ENCODE measurements around the gene LCMT1.

LCMT1 gene

DNA sequence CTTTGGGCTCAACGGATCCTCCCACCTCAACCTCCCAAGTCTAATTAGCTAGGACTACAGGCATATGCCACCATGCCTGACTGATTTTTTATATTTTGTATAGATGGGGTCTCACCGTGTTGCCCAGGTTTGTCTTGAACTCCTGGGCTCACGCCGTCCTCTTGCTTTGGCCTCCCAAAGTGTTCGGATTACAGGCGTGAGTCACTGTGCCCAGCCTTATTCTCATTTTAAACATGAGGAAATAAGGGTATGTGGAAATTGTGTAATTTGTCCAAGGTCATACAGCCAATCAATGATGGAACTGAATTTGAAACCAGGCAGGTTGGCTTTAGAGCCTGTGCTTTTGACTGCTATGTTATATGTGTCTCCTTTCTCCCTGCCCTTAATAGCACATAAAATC is 77.8 kb downstream of the LCMT1 start:
- no peak overlapping the region for H3K4me3 ChIP-seq (ENCODE audit: low read depth, low read length)
- DNase-seq (ENCODE audit: low read depth, low spot score) = no peak
- ChIA-PET POLR2A (no interaction called here), CTCF (interaction anchor here (1.0 kb wide), 1 partner anchor 36 kb away, joined by 4 read pairs; no protein-coding TSS in a partner anchor)
- TF ChIP-seq CTCF (IDR thresholded peaks at IDR 0.05; ENCODE audit: insufficient read depth, low read length, missing control alignments) = no peak

- CTCF ChIA-PET = no interaction called here
- DNase-seq (ENCODE audit: low read depth, low spot score) = peak; percentile 10
- TF ChIP-seq CTCF (IDR thresholded peaks at IDR 0.05; ENCODE audit: insufficient read depth, low read length, missing control alignments) = no peak
- POLR2A ChIA-PET = no interaction called here
- no peak overlapping the region for H3K4me3 ChIP-seq (ENCODE audit: low read depth, low read length)
Observed at GRCh38 chr16:25192096-25192495, 80.6 kb downstream of the LCMT1 start.

- POLR2A ChIA-PET = no interaction called here
- H3K4me3 ChIP-seq (ENCODE audit: low read depth, low read length) = no peak overlapping the region
- CTCF ChIA-PET = interaction anchor here (1.1 to 2.9 kb wide), 2 partner anchors 24 to 31 kb away, joined by 3 to 18 read pairs; no protein-coding TSS in a partner anchor
- no peak for TF ChIP-seq CTCF (IDR thresholded peaks at IDR 0.05; ENCODE audit: insufficient read depth, low read length, missing control alignments)
- no peak for DNase-seq (ENCODE audit: low read depth, low spot score)
Observed at GRCh38 chr16:25194273-25194878, 82.8 kb downstream of the LCMT1 start.

DNA sequence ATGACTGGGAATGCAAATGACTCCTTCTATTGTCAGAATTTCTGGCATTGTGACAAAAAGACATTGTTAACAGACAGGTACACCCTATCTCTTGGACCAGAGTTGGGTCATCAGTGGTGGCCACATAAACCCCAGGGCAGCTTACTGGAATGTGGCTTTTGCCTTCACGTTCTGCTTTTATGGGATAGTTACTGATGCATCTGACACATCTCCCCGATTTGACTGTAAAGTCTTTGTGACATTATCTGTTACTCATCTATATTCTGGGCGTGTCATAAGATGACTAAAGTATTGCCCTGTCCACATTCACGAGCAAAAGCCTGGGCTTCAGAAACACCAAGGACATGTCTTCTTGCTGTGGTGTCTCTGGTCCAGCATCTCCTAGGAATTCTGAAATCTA is 86.5 kb downstream of the LCMT1 start:
- no peak for TF ChIP-seq CTCF (IDR thresholded peaks at IDR 0.05; ENCODE audit: insufficient read depth, low read length, missing control alignments)
- POLR2A ChIA-PET = no interaction called here
- no peak overlapping the region for H3K4me3 ChIP-seq (ENCODE audit: low read depth, low read length)
- CTCF ChIA-PET = interaction anchor here (2.7 kb wide), 1 partner anchor 28 kb away, joined by 13 read pairs; no protein-coding TSS in a partner anchor
- DNase-seq (ENCODE audit: low read depth, low spot score) = no peak

- CTCF ChIA-PET = interaction anchor here (2.7 kb wide), 1 partner anchor 26 kb away, joined by 13 read pairs; no protein-coding TSS in a partner anchor
- no peak for DNase-seq (ENCODE audit: low read depth, low spot score)
- POLR2A ChIA-PET = no interaction called here
Observed at GRCh38 chr16:25199457-25199856, 87.9 kb downstream of the LCMT1 start.

GRCh38 chr16:25210758-25211157 is 99.2 kb downstream of the LCMT1 start:
- no peak for DNase-seq (ENCODE audit: low read depth, low spot score)
- POLR2A ChIA-PET = no interaction called here
- H3K4me3 ChIP-seq (ENCODE audit: low read depth, low read length) = no peak overlapping the region
- no peak for TF ChIP-seq CTCF (IDR thresholded peaks at IDR 0.05; ENCODE audit: insufficient read depth, low read length, missing control alignments)
- CTCF ChIA-PET = interaction anchor here (1.0 to 9.0 kb wide), 2 partner anchors 8 to 13 kb away, joined by 3 to 77 read pairs; no protein-coding TSS in a partner anchor

More at GRCh38 chr16:25199457-25199856, 87.9 kb downstream of the LCMT1 start:
- TF ChIP-seq CTCF (IDR thresholded peaks at IDR 0.05; ENCODE audit: insufficient read depth, low read length, missing control alignments) = no peak
- no peak overlapping the region for H3K4me3 ChIP-seq (ENCODE audit: low read depth, low read length)

All from AG04449 (cell line).